ENCODE measurements around the gene PSG4. TPM values are rescaled to one million over a fixed set of nuclear protein-coding genes. Genes with fewer than 3 reads are reported as not detected.
"Not testable (repeated sequence)": the region's sequence is repeated elsewhere in the genome, so short reads cannot be mapped to it uniquely, and the experiment has no call there.

PSG4 gene
- total RNA-seq: not detected
- long read RNA-seq: 0 reads

DNA sequence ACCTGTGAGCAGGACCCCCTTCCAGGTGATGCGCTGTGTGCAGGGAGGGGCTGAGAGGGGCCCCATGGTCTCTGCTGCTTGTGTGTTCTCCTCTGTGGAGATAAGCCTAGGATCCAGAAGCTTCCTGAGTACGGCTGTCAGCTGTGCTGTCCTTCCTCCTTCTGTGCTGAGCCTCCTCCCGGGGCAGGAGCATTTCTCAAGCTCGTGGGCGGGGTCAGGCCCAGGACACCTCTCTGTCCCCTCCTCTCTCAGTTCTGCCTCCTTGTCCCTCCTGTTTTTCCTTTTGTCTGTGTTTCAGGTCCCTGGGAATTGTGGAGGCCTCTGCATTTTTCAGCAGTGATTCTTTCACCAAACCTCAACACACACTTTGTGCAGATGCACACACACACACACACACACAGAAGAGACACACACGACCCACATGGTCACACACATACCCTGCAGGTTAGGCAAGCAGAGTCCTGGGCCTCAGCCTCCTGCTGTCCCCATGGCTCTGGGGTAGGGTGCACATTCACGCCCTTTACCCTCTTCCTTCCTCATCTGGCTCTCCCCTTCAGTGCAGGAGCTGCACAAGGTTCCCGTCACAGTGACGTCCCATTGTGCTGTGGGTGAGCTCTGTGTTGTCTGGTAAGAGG is at the start of gene PSG4:
TSS of gene PSG4 (minus strand) at position 168 of the 635 bp plus-strand sequence. CDS start at position 66, 102 bp downstream.
- DNase-seq (ENCODE audit: low spot score); intact Hi-C loops (cut with DNase I): not testable (repeated sequence)

DNA sequence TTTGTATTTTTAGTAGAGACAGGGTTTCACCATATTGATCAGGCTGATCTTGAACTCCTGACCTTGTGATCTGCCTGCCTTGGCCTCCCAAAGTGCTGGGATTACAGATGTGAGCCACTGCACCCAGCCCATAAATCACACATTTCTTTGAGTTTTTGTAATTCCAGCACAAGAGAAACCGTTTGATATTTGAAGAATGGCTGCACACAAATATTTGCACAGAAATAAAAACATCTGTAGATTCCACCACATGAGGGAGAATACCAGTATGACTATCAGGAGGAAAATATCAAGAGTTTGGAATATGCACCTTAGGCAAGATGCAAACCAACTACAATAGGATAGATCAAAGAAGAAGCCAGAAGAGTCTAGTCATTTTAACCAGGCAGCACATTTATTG is 46.0 kb upstream of the PSG4 start:
- intact Hi-C loops (cut with DNase I): not testable (repeated sequence)

DNA sequence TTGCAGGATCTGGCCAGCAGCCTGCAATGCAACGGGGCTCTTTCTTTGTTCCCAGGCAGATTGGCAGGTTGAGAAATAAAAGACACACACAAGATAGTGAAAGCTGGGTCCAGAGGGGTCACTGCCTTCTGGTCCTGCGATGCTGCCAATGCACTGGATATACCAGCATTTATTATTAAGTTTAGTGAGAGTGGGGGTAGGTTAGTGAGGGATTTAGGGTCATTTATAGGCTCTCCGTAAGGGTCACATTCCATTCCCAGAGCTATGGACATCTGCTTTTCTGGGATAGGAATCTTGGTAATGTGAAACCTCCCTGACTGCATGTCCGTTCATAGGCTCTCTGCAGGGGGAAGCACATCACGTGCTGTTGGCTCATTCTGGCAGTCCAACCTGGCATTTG is 44.9 kb upstream of the PSG4 start:
- DNase-seq (ENCODE audit: low spot score); intact Hi-C loops (cut with DNase I): not testable (repeated sequence)

More for the DNA sequence above, 46.0 kb upstream of the PSG4 start:
- DNase-seq (ENCODE audit: low spot score): not testable (repeated sequence)

DNA sequence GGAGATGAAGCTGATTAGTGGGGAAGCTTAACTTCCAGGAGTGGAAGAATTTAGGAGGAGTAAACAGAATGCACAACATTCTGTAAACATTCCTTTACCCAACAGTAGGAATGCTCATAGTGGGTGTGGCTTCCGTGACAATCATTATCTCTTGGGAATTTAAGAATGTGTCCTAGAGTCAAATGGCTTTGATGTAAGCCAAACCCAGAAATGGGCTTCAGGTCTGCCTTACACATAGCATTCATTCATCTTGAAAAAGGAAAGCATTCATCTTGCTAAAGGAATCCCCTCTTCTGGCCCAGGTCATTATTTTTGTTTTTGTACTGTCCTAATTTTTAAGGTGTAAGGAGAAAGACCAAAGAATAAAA is 43.2 kb upstream of the PSG4 start:
- DNase-seq (ENCODE audit: low spot score); intact Hi-C loops (cut with DNase I): not testable (repeated sequence)

DNA sequence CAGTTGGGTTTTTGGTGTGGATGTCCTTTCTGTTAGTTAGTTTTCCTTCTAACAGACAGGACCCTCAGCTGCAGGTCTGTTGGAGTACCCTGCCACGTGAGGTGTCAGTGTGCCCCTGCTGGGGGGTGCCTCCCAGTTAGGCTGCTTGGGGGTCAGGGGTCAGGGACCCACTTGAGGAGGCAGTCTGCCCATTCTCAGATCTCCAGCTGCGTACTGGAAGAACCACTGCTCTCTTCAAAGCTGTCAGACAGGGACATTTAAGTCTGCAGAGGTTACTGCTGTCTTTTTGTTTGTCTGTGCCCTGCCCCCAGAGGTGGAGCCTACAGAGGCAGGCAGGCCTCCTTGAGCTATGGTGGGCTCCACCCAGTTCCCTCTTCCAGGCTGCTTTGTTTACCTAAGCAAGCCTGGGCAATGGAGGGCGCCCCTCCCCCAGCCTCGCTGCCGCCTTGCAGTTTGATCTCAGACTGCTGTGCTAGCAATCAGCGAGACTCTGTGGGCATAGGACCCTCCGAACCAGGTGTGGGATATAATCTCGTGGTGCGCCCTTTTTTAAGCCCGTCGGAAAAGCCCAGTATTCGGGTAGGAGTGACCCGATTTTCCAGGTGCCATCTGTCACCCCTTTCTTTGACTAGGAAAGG is 41.9 kb upstream of the PSG4 start:
- intact Hi-C loops (cut with DNase I); DNase-seq (ENCODE audit: low spot score): not testable (repeated sequence)

DNA sequence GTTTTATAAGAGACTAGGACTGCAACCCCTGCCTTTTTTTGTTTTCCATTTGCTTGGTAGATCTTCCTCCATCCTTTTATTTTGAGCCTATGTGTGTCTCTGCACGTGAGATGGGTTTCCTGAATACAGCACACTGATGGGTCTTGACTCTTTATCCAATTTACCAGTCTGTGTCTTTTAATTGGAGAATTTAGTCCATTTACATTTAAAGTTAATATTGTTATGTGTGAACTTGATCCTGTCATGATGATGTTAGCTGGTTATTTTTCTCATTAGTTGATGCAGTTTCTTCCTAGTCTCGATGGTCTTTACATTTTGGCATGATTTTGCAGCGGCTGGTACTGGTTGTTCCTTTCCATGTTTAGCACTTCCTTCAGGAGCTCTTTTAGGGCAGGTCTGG is 40.4 kb upstream of the PSG4 start:
- DNase-seq (ENCODE audit: low spot score); intact Hi-C loops (cut with DNase I): not testable (repeated sequence)

DNA sequence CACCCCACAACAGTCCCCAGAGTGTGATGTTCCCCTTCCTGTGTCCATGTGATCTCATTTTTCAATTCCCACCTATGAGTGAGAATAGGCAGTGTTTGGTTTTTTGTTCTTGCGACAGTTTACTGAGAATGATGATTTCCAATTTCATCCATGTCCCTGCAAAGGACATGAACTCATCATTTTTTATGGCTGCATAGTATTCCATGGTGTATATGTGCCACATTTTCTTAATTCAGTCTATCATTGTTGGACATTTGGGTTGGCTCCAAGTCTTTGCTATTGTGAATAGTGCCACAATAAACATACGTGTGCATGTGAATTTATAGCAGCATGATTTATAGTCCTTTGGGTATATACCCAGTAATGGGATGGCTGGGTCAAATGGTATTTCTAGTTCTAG is 36.8 kb upstream of the PSG4 start:
- intact Hi-C loops (cut with DNase I); DNase-seq (ENCODE audit: low spot score): not testable (repeated sequence)

DNA sequence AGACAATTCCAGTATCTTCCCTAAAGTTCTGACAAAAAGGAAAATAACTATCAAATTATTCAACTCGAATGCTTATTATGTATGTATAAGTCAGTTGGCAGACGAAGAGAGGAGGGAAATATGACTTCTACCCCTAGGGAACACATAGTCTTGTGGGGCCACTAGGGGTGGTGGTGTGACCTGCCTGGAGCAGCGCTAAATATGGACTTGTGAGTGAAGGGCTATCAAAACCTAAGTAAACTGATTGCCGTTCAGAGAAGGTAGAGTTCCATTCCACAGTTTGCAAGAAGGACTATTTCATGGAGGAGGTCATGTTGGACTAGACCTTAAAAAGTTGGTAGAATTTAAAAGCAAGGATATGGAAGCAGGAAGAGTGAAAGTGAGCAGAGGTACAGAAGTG is 32.8 kb upstream of the PSG4 start:
- intact Hi-C loops (cut with DNase I); DNase-seq (ENCODE audit: low spot score): not testable (repeated sequence)

DNA sequence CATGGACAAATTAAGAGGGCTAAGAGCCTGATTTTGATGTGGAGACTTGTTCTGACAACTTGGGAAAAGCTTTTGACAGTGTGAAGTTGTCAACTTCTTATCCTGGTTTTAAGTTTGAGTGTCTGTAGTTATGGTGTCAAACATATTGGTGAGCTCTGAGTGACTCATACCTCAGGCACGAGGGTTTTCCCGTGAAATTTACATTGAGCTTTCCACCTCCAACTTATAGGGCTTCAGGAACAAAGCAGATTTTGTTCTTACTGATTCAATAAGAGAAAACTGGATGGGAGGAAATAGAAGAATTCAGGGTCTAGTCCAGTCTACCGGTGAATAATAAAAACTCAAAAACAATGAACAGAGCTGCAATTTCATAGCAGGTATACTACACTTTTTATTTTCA is 30.2 kb upstream of the PSG4 start:
- DNase-seq (ENCODE audit: low spot score); intact Hi-C loops (cut with DNase I): not testable (repeated sequence)

DNA sequence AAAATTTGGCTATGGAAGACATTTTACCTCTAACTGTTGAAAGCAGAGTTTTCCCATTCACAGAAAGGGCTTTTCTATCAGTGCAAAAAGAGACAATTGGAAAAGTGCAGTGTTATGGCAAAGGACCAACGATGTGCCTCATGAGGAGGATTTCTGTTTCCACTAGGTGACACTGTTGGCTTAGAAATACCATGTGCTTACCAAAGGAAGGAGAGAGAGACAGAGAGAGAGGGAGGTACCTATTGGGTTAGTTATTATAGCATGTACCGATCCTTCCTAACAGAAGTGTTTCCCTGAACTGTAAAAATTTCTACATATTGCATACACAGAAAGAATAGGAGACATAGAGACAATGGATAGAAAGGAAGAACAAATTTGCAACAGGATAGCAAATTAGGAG is 23.9 kb upstream of the PSG4 start:
- intact Hi-C loops (cut with DNase I): no loop called here

DNA sequence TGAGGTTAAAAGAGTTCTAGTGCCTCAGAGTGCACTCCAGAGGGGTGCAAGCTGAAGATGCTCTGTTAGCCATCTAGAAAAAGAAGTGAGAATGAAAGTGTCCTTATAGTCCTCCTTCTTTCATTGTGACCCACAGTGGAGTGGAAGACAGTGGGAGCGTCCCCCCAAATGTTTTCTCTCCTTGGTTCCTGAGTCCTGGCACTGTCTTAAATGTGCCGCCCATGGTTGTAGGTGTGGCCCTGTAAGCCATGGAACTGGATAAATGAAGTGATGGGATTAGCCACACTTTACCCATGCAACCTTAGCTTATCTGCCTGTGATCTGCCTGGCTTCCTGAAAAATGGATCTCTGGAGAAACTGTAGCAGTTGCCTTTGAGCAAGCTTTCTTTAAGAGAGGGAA is 23.3 kb upstream of the PSG4 start:
- DNase-seq (ENCODE audit: low spot score); intact Hi-C loops (cut with DNase I): not testable (repeated sequence)

More for the DNA sequence above, 23.9 kb upstream of the PSG4 start:
- no peak for DNase-seq (ENCODE audit: low spot score)

DNA sequence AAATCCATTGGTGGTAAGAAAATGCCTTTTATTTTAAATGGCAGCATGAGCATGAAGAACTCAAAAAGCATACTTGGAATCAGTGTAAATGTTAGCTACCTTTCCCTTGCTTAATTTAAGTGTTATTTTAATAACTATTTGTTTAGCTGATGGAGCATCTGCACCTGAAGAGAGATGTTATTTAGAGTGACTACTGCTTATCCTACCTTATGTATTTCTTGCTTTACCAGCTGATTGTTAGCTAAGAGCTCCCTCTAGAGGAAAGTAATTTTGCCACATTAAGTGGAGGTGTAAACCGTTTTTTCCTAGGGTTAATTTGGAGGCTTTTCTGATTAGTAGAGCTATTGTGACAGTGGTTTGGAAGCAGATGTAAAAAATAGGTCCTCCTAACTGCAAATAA is 21.5 kb upstream of the PSG4 start:
- intact Hi-C loops (cut with DNase I); DNase-seq (ENCODE audit: low spot score): not testable (repeated sequence)

DNA sequence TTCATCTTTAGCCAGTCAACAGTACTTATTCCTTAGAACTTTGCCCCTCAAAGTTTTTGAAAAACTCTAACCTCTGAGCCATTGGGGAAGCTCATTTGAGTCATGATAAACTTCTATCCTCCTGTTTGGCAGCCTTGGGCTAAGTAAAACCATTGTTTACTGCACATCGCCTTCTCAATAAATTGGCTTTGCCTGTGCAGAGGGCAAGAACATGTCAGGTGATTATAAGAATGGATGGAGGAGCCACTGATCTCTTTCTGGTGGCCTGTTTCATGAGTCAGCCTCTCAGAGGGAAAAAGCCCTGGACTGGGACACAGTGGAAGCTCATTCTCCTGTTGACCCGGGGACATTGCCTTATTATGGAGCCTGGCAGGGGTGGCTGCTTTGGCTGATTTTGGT is 19.4 kb upstream of the PSG4 start:
- no peak for DNase-seq (ENCODE audit: low spot score)
- intact Hi-C loops (cut with DNase I): no loop called here

DNA sequence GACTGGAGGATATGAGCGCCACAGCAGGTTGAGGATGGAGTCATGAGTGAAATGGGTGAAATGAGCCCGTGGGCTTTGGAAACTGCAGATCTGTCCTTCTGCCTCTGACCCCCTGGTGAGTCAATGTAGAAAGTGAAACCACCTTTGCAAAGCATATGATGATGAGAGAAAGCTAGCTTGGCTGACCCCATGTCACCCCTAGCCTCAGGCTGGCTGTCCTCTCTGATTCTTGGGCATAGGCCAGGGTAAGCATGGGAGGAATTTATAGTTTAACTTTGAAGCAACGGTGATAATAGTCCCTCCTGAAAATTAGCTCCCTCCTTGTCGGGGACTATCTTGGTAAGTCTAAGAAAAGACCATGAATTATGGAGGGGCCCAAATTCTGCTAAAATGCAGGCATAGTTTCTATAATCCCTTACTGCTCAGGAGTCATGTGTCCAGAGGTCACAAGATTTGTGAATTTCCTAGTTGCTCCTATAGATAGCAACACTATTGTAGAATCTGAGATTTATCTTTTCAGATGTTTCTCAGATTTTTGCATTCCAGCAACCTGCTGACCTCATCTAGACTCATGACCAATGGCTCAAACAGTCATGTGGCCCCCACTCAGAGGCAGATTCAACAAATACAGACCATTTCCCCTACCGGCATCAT is 18.9 kb upstream of the PSG4 start:
- DNase-seq (ENCODE audit: low spot score); intact Hi-C loops (cut with DNase I): not testable (repeated sequence)

DNA sequence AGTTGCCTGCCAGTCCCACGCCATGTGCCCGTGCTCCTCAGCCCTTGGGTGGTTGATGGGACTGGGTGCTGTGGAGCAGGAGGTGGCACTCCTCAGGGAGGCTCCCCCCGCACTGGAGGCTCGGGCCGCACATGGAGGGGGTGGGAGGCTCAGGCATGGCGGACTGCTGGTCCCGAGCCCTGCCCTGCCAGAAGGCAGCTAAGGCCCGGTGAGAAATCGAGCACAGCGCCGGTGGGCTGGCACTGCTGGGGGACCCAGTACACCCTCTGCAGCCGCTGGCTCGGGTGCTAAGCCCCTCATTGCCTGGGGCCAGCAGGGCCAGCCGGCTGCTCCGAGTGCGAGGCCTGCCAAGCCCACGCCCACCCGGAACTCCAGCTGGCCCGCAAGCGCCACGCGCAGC is 16.5 kb upstream of the PSG4 start:
- DNase-seq (ENCODE audit: low spot score); intact Hi-C loops (cut with DNase I): not testable (repeated sequence)

DNA sequence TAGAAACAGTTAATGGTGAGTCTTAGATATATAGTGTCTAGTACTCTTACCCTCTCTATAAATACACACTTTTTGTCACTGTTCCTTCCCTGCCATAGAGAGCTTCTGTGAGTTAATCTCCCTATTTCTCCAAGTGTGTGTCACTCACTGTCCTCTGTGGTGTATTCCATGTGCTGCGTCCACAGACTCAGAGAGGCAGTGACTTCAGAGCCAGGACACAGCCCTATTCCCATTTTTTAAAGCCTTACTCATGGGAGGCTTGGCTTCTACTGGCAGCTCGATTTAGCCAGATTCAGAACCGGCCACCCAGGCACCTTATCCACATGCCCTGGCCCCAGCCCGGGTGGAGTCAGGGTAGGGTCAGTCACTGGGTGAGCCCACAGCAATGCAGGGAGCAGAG is 13.7 kb upstream of the PSG4 start:
- intact Hi-C loops (cut with DNase I); DNase-seq (ENCODE audit: low spot score): not testable (repeated sequence)

DNA sequence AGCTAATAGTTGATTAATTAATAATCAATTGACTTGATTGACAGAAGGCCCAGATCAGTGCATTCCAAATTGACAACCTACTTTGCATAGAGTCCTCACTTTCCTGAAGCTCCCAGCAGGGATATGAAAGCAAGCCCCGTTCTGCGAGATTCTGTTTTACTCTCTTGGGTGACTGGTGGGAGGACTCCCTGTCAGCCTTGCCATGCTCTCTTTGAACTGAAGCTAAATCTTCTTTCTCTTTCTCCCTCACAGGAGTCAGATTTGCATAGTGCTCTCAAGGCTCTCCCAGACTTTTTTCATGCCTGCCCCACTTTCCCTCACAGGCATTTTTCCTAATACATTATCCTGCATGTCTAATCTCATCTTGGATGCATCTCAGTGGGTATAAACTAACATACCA is 10.4 kb upstream of the PSG4 start:
- intact Hi-C loops (cut with DNase I); DNase-seq (ENCODE audit: low spot score): not testable (repeated sequence)

DNA sequence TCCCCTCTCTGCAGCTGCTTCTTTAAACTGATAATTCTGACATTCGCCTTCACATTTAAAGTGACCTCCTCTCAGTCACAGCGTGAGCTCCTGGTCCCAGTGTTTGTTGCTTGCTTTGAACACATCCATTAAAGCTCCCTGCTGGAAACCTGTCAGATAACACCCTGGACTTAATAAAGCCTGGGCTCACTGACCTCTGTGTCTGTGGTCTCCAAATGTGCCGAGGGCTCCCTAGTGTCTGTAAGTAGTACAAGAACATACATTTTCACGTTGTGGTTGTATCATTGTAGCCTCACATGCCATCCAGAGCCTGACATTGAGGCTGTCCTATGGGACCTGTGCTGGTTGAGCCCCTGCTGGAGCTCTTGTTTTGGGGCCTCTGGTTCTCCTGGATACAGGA is 2.6 kb upstream of the PSG4 start:
- no peak for DNase-seq (ENCODE audit: low spot score)
- intact Hi-C loops (cut with DNase I): no loop called here

DNA sequence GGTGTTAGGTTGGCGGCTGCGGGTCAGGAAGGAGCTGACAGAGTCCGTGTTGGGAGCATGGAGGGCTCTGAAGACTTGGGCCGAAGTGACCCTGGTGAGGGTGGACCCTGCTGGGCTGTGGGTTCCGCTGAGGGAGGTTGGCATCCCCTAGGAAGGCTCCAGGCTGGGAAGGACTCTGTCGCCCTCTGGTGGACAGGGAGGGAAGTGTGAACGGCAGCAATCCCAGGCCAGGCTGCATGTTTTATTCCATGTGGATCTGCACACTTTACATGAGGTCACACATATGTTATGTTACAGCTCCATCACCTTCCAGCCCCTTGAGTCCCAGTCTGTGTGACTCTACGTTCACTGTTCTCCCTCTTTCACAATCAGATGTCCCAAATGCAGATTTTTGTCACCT is 1.7 kb upstream of the PSG4 start:
- DNase-seq (ENCODE audit: low spot score); intact Hi-C loops (cut with DNase I): not testable (repeated sequence)

DNA sequence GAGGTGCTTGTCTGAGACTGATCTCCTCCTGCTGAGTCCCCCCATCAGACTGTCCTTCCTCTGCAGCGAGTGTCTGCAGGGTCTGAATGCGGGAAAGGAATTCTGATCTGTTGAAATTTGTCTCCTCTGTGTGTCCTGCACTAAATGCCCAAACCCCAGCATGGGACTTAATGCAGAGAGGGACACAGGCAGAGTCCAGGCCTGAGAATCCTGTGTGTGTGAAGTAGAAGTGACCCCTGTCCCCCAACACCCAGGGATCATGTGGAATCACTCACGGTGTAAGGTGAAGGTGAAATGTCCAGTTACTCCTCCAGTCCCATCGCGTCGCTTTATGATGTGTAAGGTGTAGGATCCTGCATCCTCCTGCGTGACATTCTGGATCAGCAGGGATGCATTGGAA is 1.8 kb downstream of the PSG4 start:
- intact Hi-C loops (cut with DNase I); DNase-seq (ENCODE audit: low spot score): not testable (repeated sequence)

DNA sequence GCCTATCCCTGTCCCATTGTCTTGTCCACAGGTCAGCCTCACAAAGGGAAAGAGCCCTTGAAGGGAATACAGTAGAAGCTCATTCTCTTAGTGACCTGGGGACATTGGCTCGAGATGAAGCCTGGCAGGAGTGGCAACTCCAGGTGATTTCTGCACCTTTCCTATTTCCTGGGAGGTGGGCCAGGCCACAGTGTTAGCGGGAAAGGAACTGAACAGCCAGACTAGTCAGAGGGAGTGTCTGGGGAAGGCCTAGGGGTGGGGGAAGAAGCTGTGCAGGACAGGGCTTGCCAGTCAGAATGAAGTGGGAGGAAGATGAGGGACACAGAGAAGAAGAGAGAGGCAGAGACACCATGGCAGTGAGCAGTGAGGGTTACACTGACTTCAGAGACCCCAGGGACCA is 3.5 kb downstream of the PSG4 start:
- intact Hi-C loops (cut with DNase I); DNase-seq (ENCODE audit: low spot score): not testable (repeated sequence)
